NB4 (cell line): ENCODE measurements around the gene CHRM2.

Experiments
- CTCF ChIP-seq: IDR thresholded peaks from one replicate; pipeline ENCODE4 v1.5.1; 2012; ENCODE audit warnings: low read depth, low read length
- MAX ChIP-seq: IDR thresholded peaks from 2 replicates; pipeline ENCODE4 v1.6.1; 2011; ENCODE audit warnings: low read depth, low read length

- TF ChIP-seq CTCF (no peak), MAX (no peak)
Measured at GRCh38 chr7:137045573-137045972, 177.1 kb downstream of the CHRM2 start.
